A549 (cell line): Measurements from ENCODE around the gene COL11A2. TPM values are rescaled to one million over a fixed set of nuclear protein-coding genes. Genes with fewer than 3 reads are reported as not detected.
A peak's percentile ranks its signal among the peaks of the same experiment; 100 is the strongest.

ENCODE experiments used
- ATAC-seq, 2 experiments: fragments of 200-7000 bp in 1 of 2; fragments of >200 bp in 1 of 2; cut with Nextera tagmentation in 1 of 2; cut with Tn5 transposase in 1 of 2; 3 replicates each; pipeline versions ENCODE4 v1.8.0 to v1.9.1; 2018 to 2020; ENCODE audit warnings: mild to moderate bottlenecking in 1 of 2, moderate library complexity in 1 of 2
- CTCF ChIA-PET: fragments of 300-600 bp; sonication (Branson Sonifier 250); formaldehyde crosslinking; extraction: SDS; loops from one replicate; lab custom pipeline; 2021; ENCODE audit warnings: antibody characterized with exemption, inconsistent platforms; lab: Yijun Ruan, JAX
- POLR2A ChIA-PET: fragments of 350-600 bp; formaldehyde crosslinking; extraction: SDS; loops from one replicate; lab custom pipeline; 2021; ENCODE audit warnings: antibody characterized with exemption, inconsistent platforms; lab: Yijun Ruan, JAX
- DNase-seq, 2 experiments: peaks; one replicate each; pipeline versions ENCODE4 v3.0.0 to v3.0.0-alpha.2; 2011 to 2016; ENCODE audit warnings: low read depth in 1 of 2, low spot score in 1 of 2
- FAIRE-seq: peaks from 2 replicates; lab custom pipeline; 2011; peaks lifted over from hg19 to GRCh38; lab: Jason Lieb, UNC
- H3K27ac ChIP-seq, 2 experiments: fragments of >200 bp; sonication (Bioruptor Twin); formaldehyde crosslinking; 3 replicates each; pipeline ENCODE4 v1.5.1; 2016 to 2017
- H3K4me1 ChIP-seq: fragments of >200 bp; sonication (Bioruptor Twin); formaldehyde crosslinking; 3 replicates; pipeline ENCODE4 v1.6.1; 2016
- H3K4me2 ChIP-seq: fragments of >200 bp; sonication (Bioruptor Twin); formaldehyde crosslinking; 3 replicates; pipeline ENCODE4 v1.6.1; 2016
- H3K4me3 ChIP-seq: fragments of >200 bp; sonication (Bioruptor Twin); formaldehyde crosslinking; 3 replicates; pipeline ENCODE4 v1.5.1; 2016
- H3K9me3 ChIP-seq: fragments of >200 bp; sonication (Bioruptor Twin); formaldehyde crosslinking; 3 replicates; pipeline ENCODE4 v1.6.1; 2016
- ATOH8 ChIP-seq: fragments of 250-450 bp; sonication (Bioruptor Pico); IDR thresholded peaks from 2 replicates; pipeline ENCODE4 v1.5.0; 2020; ENCODE audit warnings: low read depth, mild to moderate bottlenecking, moderate library complexity
- BCL3 ChIP-seq: fragments of >200 bp; sonication (Bioruptor Twin); formaldehyde crosslinking; IDR thresholded peaks from 3 replicates; pipeline ENCODE4 v1.6.1; 2016
- ELK1 ChIP-seq: fragments of 150-350 bp; IDR thresholded peaks from 2 replicates; pipeline ENCODE4 v1.6.1; 2014; ENCODE audit warnings: low read depth, mild to moderate bottlenecking, low read length
- EP300 ChIP-seq, 2 experiments: fragments of >200 bp; sonication (Bioruptor Twin); formaldehyde crosslinking; IDR thresholded peaks; 2 replicates in 1 of 2; 3 replicates in 1 of 2; pipeline ENCODE4 v1.6.1; 2016 to 2017
- ESRRA ChIP-seq: fragments of 150-350 bp; IDR thresholded peaks from 2 replicates; pipeline ENCODE4 v1.6.1; 2014; ENCODE audit warnings: mild to moderate bottlenecking, low read length, borderline replicate concordance
- FOSB ChIP-seq: fragments of 250-450 bp; sonication (Bioruptor Pico); IDR thresholded peaks from 2 replicates; pipeline ENCODE4 v1.5.0; 2020; ENCODE audit warnings: mild to moderate bottlenecking, moderate library complexity
- FOXS1 ChIP-seq: fragments of 250-450 bp; sonication (Bioruptor Pico); IDR thresholded peaks from 2 replicates; pipeline ENCODE4 v1.5.0; 2020; ENCODE audit warnings: mild to moderate bottlenecking, moderate library complexity
- JUN ChIP-seq, 2 experiments: fragments of >200 bp; sonication (Bioruptor Twin); formaldehyde crosslinking; IDR thresholded peaks; 2 replicates in 1 of 2; 3 replicates in 1 of 2; pipeline ENCODE4 v1.6.1; 2016 to 2017
- MAFK ChIP-seq: fragments of 450-650 bp; IDR thresholded peaks from 2 replicates; pipeline ENCODE4 v1.6.1; 2014; ENCODE audit not compliant: partially characterized antibody
- NR3C1 ChIP-seq: fragments of >200 bp; sonication (Bioruptor Twin); formaldehyde crosslinking; IDR thresholded peaks from 3 replicates; pipeline ENCODE4 v1.6.1; 2017
- RAD21 ChIP-seq, 2 experiments: fragments of >200 bp in 1 of 2; sonication (Bioruptor Twin) in 1 of 2; formaldehyde crosslinking in 1 of 2; IDR thresholded peaks in 1 of 2; conservative IDR thresholded peaks in 1 of 2; 2 replicates in 1 of 2; 3 replicates in 1 of 2; pipeline ENCODE4 v1.6.1; 2012 to 2018; ENCODE audit warnings: inconsistent platforms in 1 of 2
- RARB ChIP-seq: fragments of 250-450 bp; sonication (Bioruptor Pico); IDR thresholded peaks from 2 replicates; pipeline ENCODE4 v1.8.0; 2021; ENCODE audit warnings: mild to moderate bottlenecking, moderate library complexity
- SMC3 ChIP-seq: fragments of >200 bp; sonication (Bioruptor Twin); formaldehyde crosslinking; IDR thresholded peaks from 3 replicates; pipeline ENCODE4 v1.6.1; 2018; ENCODE audit warnings: inconsistent platforms
- ZC3H11A ChIP-seq: fragments of 450-650 bp; IDR thresholded peaks from 2 replicates; pipeline ENCODE4 v1.6.1; 2014; ENCODE audit warnings: antibody characterized with exemption, mild to moderate bottlenecking
- WGBS: methylation state at CpG from one replicate; pipeline ENCODE4 v1.1.6; 2017; ENCODE audit errors: missing lambda C conversion rate; 5-methylcytosine and 5-hydroxymethylcytosine counted together
- polyA plus RNA-seq, 4 experiments: library from polyadenylated mRNA; depleted of rRNA in 3 of 4; stranded (reverse); fragments of >200 nt; fragmentation: RNase III in 1 of 4; extraction: RNeasy Plus Mini Kit Qiagen cat#74134 plus additional on column Dnase treatment in 1 of 4; gene quantifications; 2 replicates in 3 of 4; 3 replicates in 1 of 4; pipeline ENCODE4 v1.2.3, GENCODE V29; 2011 to 2017
- TF ChIP-seq, protein P1 (sequence below): fragments of >200 bp; sonication (Bioruptor Twin); formaldehyde crosslinking; IDR thresholded peaks from 3 replicates; pipeline ENCODE4 v1.5.1; 2016
- TF ChIP-seq, protein P2 (sequence below): IDR thresholded peaks from 2 replicates; pipeline ENCODE4 v1.6.1; 2012

COL11A2 gene
- polyA plus RNA-seq, 2 of the 4 experiments (the other 2 are of a cell fraction), result 0.66 to 1.3 TPM

GRCh38 chr6:33118525-33119123 lies 73.6 kb downstream of the COL11A2 start:
- ChIA-PET CTCF (interaction anchor here (0.6 to 4.6 kb wide), 17 partner anchors 9 to 128 kb away, joined by 3 to 27 read pairs (median 5); no protein-coding TSS in a partner anchor), POLR2A (no interaction called here)
- DNase-seq (peak in 1 of 2 experiments; percentile 46), ATAC-seq (peak in 1 of 2 experiments; percentile 47; a peak in 2 of 6 replicates), FAIRE-seq (peak; percentile 46)
- TF ChIP-seq, protein P1, sequence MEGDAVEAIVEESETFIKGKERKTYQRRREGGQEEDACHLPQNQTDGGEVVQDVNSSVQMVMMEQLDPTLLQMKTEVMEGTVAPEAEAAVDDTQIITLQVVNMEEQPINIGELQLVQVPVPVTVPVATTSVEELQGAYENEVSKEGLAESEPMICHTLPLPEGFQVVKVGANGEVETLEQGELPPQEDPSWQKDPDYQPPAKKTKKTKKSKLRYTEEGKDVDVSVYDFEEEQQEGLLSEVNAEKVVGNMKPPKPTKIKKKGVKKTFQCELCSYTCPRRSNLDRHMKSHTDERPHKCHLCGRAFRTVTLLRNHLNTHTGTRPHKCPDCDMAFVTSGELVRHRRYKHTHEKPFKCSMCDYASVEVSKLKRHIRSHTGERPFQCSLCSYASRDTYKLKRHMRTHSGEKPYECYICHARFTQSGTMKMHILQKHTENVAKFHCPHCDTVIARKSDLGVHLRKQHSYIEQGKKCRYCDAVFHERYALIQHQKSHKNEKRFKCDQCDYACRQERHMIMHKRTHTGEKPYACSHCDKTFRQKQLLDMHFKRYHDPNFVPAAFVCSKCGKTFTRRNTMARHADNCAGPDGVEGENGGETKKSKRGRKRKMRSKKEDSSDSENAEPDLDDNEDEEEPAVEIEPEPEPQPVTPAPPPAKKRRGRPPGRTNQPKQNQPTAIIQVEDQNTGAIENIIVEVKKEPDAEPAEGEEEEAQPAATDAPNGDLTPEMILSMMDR, result peak; percentile 61
- TF ChIP-seq JUN (IDR thresholded peaks at IDR 0.05) (no peak), RAD21 (conservative IDR thresholded peaks at IDR 0.05 in 1 of 2, IDR thresholded peaks at IDR 0.05 in 1 of 2) (peak; percentile 40 to 46; a peak in 3 of 5 replicates), SMC3 (peak; percentile 50)
- WGBS, result 0% methylated on average over 3 of the region's 3 CpGs
- Histone ChIP-seq H3K9me3 (peaks cover 4% of the 10 kb centered on the region; the same call in 2 of the 3 replicates), H3K4me2 (no peak overlapping the region), H3K27ac (no peak overlapping the region), H3K4me1 (no peaks in the 10 kb centered on the region), H3K4me3 (no peak overlapping the region)

GRCh38 chr6:33117811-33118277 lies 74.4 kb downstream of the COL11A2 start:
- no peak for ATAC-seq
- DNase-seq, result no peak
- FAIRE-seq, result no peak
- Histone ChIP-seq H3K27ac (no peak overlapping the region), H3K4me3 (no peak overlapping the region), H3K4me2 (no peak overlapping the region), H3K4me1 (no peaks in the 10 kb centered on the region), H3K9me3 (no peaks in the 10 kb centered on the region)
- 39% methylated on average over 9 of the region's 9 CpGs for WGBS
- ChIA-PET CTCF (interaction anchor here (0.8 to 4.6 kb wide), 9 partner anchors 18 to 132 kb away, joined by 3 to 27 read pairs (median 5); no protein-coding TSS in a partner anchor), POLR2A (no interaction called here)
- TF ChIP-seq FOSB (CRISPR knock-in tag), result no peak
- TF ChIP-seq NR3C1, result no peak
- TF ChIP-seq, protein P2, sequence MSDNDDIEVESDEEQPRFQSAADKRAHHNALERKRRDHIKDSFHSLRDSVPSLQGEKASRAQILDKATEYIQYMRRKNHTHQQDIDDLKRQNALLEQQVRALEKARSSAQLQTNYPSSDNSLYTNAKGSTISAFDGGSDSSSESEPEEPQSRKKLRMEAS, result no peak
- TF ChIP-seq RARB (CRISPR knock-in tag), result no peak
- no peak for TF ChIP-seq MAFK
- TF ChIP-seq RAD21 (conservative IDR thresholded peaks at IDR 0.05 in 1 of 2, IDR thresholded peaks at IDR 0.05 in 1 of 2), result no peak
- TF ChIP-seq FOXS1 (CRISPR knock-in tag), result no peak
- TF ChIP-seq ELK1, result no peak
- TF ChIP-seq ZC3H11A, result no peak
- no peak for TF ChIP-seq EP300 (IDR thresholded peaks at IDR 0.05)
- TF ChIP-seq BCL3, result no peak
- no peak for TF ChIP-seq ATOH8 (CRISPR knock-in tag)
- TF ChIP-seq ESRRA, result no peak
